GM12878 (cell line): ENCODE data around the gene SETDB1. TPM values are rescaled to one million over a fixed set of nuclear protein-coding genes. Genes with fewer than 3 reads are reported as not detected.

Experiments
- ATAC-seq: fragments of 200-7000 bp; cut with Tn5 transposase; 3 replicates; pipeline ENCODE4 v1.9.1; 2020; ENCODE audit warnings: mild to moderate bottlenecking, moderate library complexity
- BruUV-seq: library from RNA; stranded (reverse); fragments of 400-500 nt; replicated peaks from 2 replicates; lab custom pipeline; 2021; lab: Mats Ljungman, UMichigan
- CTCF ChIA-PET: fragments of 300-600 bp; sonication (Branson Sonifier 250); formaldehyde crosslinking; extraction: SDS; loops from one replicate; lab custom pipeline; 2021; ENCODE audit warnings: inconsistent platforms; lab: Yijun Ruan, JAX
- POLR2A ChIA-PET: fragments of 350-600 bp; formaldehyde crosslinking; extraction: SDS; loops from one replicate; lab custom pipeline; 2021; ENCODE audit warnings: inconsistent platforms; lab: Charles Lee
- RAD21 ChIA-PET: fragments of 300-600 bp; sonication (Branson Sonifier 250); formaldehyde crosslinking; loops from one replicate; lab custom pipeline; 2023; ENCODE audit warnings: antibody characterized with exemption; ENCODE audit not compliant: unreplicated experiment; lab: Charles Lee
- SMC1A ChIA-PET: fragments of 300-600 bp; sonication (Branson Sonifier 250); formaldehyde crosslinking; loops from one replicate; lab custom pipeline; 2023; ENCODE audit not compliant: unreplicated experiment, uncharacterized antibody; lab: Charles Lee
- DNase-seq: peaks from one replicate; pipeline ENCODE4 v3.0.0-alpha.2; 2011; ENCODE audit warnings: low read depth, low spot score
- FAIRE-seq: peaks from 3 replicates; lab custom pipeline; 2011; peaks lifted over from hg19 to GRCh38; lab: Jason Lieb, UNC
- H2AFZ ChIP-seq: 2 replicates; pipeline ENCODE4 v1.6.0; 2011; ENCODE audit warnings: low read depth, low read length, control low read depth; ENCODE audit not compliant: control insufficient read depth
- H3K27ac ChIP-seq: 2 replicates; pipeline ENCODE4 v1.5.1; 2011; ENCODE audit warnings: control low read depth; ENCODE audit not compliant: control insufficient read depth, insufficient read depth
- H3K27me3 ChIP-seq, 2 experiments: replicated peaks in 1 of 2; 2 replicates each; pipeline versions ENCODE4 v1.6.0 to v1.6.1; 2011; ENCODE audit warnings: low read length in 1 of 2; ENCODE audit not compliant: control insufficient read depth in 2 of 2, insufficient read depth in 2 of 2
- H3K36me3 ChIP-seq, 2 experiments: 2 replicates each; pipeline ENCODE4 v1.5.1; 2011; ENCODE audit warnings: low read length in 1 of 2; ENCODE audit not compliant: control insufficient read depth in 2 of 2, insufficient read depth in 2 of 2
- H3K4me1 ChIP-seq: 2 replicates; pipeline ENCODE4 v1.6.1; 2011; ENCODE audit warnings: mild to moderate bottlenecking, low read length, moderate library complexity, mixed read lengths; ENCODE audit not compliant: control insufficient read depth, insufficient read depth
- H3K4me2 ChIP-seq: 2 replicates; pipeline ENCODE4 v1.6.0; 2011; ENCODE audit warnings: control low read depth; ENCODE audit not compliant: control insufficient read depth, insufficient read depth
- H3K4me3 ChIP-seq: fragments of 200-600 bp; sonication (generic); 2 replicates; pipeline ENCODE4 v1.5.1; 2016
- H3K79me2 ChIP-seq: 2 replicates; pipeline ENCODE4 v1.6.0; 2011; ENCODE audit warnings: low read length; ENCODE audit not compliant: control insufficient read depth, insufficient read depth
- H3K9ac ChIP-seq: 2 replicates; pipeline ENCODE4 v1.8.0; 2011; ENCODE audit warnings: low read length, control low read depth, mixed read lengths; ENCODE audit not compliant: control insufficient read depth, insufficient read depth
- H3K9me3 ChIP-seq: replicated peaks from 3 replicates; pipeline ENCODE4 v1.5.1; 2011; ENCODE audit warnings: mild to moderate bottlenecking, low read length; ENCODE audit not compliant: control insufficient read depth, insufficient read depth
- H4K20me1 ChIP-seq: 2 replicates; pipeline ENCODE4 v1.6.0; 2011; ENCODE audit not compliant: control insufficient read depth, insufficient read depth
- ATF2 ChIP-seq: IDR thresholded peaks from 2 replicates; pipeline ENCODE4 v1.6.1; 2012; ENCODE audit warnings: low read length, inconsistent platforms
- CBX5 ChIP-seq: sonication (generic); IDR thresholded peaks from 2 replicates; pipeline ENCODE4 v1.6.1; 2016; ENCODE audit warnings: low read depth, moderate library complexity, mild to moderate bottlenecking, inconsistent platforms
- CEBPB ChIP-seq, 2 experiments: fragments of 150-350 bp in 1 of 2; IDR thresholded peaks; 2 replicates each; pipeline ENCODE4 v1.6.1; 2012 to 2014; ENCODE audit warnings: low read depth in 2 of 2, low read length in 2 of 2, borderline replicate concordance in 1 of 2, inconsistent platforms in 1 of 2
- CTCF ChIP-seq, 3 experiments: IDR thresholded peaks in 2 of 3; conservative IDR thresholded peaks in 1 of 3; 2 replicates each; pipeline ENCODE4 v1.5.1; 2011; ENCODE audit warnings: low read depth in 3 of 3, low read length in 3 of 3, mild to moderate bottlenecking in 3 of 3, control low read depth in 2 of 3, moderate library complexity in 2 of 3, inconsistent platforms in 1 of 3, mixed read lengths in 1 of 3; ENCODE audit not compliant: control insufficient read depth in 2 of 3, insufficient read depth in 1 of 3; ENCODE audit errors: extremely low read depth in 1 of 3
- IKZF2 ChIP-seq, 2 experiments: fragments of 450-650 bp; IDR thresholded peaks; 2 replicates each; pipeline ENCODE4 v1.6.1; 2017; ENCODE audit warnings: mild to moderate bottlenecking in 2 of 2, moderate library complexity in 2 of 2
- KDM1A ChIP-seq: fragments of 200-600 bp; sonication (generic); IDR thresholded peaks from 2 replicates; pipeline ENCODE4 v1.6.1; 2016; ENCODE audit warnings: borderline replicate concordance
- MTA3 ChIP-seq: IDR thresholded peaks from 2 replicates; pipeline ENCODE4 v1.6.1; 2012; ENCODE audit warnings: low read length, inconsistent platforms, borderline replicate concordance
- NR2C2 ChIP-seq: IDR thresholded peaks from 2 replicates; pipeline ENCODE4 v1.6.1; 2011; ENCODE audit warnings: borderline replicate concordance, low read depth; ENCODE audit not compliant: control insufficient read depth, insufficient read length
- RAD21 ChIP-seq: IDR thresholded peaks from 2 replicates; pipeline ENCODE4 v1.6.1; 2011; ENCODE audit warnings: mild to moderate bottlenecking, low read depth, low read length, moderate library complexity; ENCODE audit not compliant: insufficient read depth
- RCOR1 ChIP-seq: conservative IDR thresholded peaks from 2 replicates; pipeline ENCODE4 v1.6.1; 2012; ENCODE audit warnings: low read depth, low read length, improper control_type of control experiment
- RELB ChIP-seq: fragments of 450-650 bp; IDR thresholded peaks from 2 replicates; pipeline ENCODE4 v1.6.1; 2017; ENCODE audit warnings: low read depth, mild to moderate bottlenecking, moderate library complexity
- SIX5 ChIP-seq: IDR thresholded peaks from 2 replicates; pipeline ENCODE4 v1.6.1; 2011; ENCODE audit warnings: mild to moderate bottlenecking, low read depth, low read length, moderate library complexity; ENCODE audit not compliant: severe bottlenecking
- SMARCA5 ChIP-seq: fragments of 450-650 bp; IDR thresholded peaks from 2 replicates; pipeline ENCODE4 v1.6.1; 2017; ENCODE audit warnings: mild to moderate bottlenecking
- SUPT20H ChIP-seq: IDR thresholded peaks from 2 replicates; pipeline ENCODE4 v1.6.1; 2011; ENCODE audit warnings: low read depth, mild to moderate bottlenecking, low read length, moderate library complexity, borderline replicate concordance; ENCODE audit not compliant: control insufficient read depth
- TCF12 ChIP-seq: IDR thresholded peaks from 2 replicates; pipeline ENCODE4 v1.6.1; 2011; ENCODE audit warnings: low read depth, mild to moderate bottlenecking, low read length
- ZNF622 ChIP-seq: fragments of 450-650 bp; IDR thresholded peaks from 2 replicates; pipeline ENCODE4 v1.6.1; 2017; ENCODE audit warnings: mild to moderate bottlenecking, inconsistent platforms
- WGBS: methylation state at CpG from one replicate; pipeline ENCODE4 v1.1.6; 2016; ENCODE audit warnings: low lambda C conversion rate; ENCODE audit not compliant: insufficient replicate concordance, insufficient coverage; ENCODE audit errors: missing lambda C conversion rate; 5-methylcytosine and 5-hydroxymethylcytosine counted together
- in situ Hi-C: fragments of 300-500 bp; cut with MboI; formaldehyde crosslinking; loops from 9 replicates; pipeline ENCODE4 v1.14.3; 2018; ENCODE audit warnings: mixed read lengths
- intact Hi-C: fragments of 100-400 bp; cut with micrococcal nuclease; formaldehyde crosslinking; loops from one replicate; pipeline ENCODE4 v1.14.2; 2022; ENCODE audit not compliant: unreplicated experiment
- polyA plus RNA-seq, 11 experiments: library from polyadenylated mRNA; depleted of rRNA in 4 of 11; unstranded in 6 of 11; stranded (reverse) in 5 of 11; fragments of >200 nt; fragmentation: Nextera tagmentation in 4 of 11; fragmentation: Illumina TruSeq in 1 of 11; extraction: Ambion mirVana in 4 of 11; extraction: Trizol in 1 of 11; gene quantifications; 1 replicate in 1 of 11; 2 replicates in 10 of 11; pipeline versions ENCODE4 v1.2.1 to v1.2.3, GENCODE V29; 2011 to 2016; ENCODE audit warnings: inconsistent platforms in 2 of 11, missing spikeins in 2 of 11, low read depth in 1 of 11
- total RNA-seq, 4 experiments: library from RNA; depleted of rRNA in 3 of 4; stranded (reverse); fragments of >200 nt in 3 of 4; fragmentation: Illumina TruSeq in 1 of 4; extraction: Trizol in 1 of 4; gene quantifications; 2 replicates each; pipeline versions ENCODE4 v1.2.1 to v1.2.3, GENCODE V29; 2013 to 2021

Gene SETDB1
- total and polyA plus RNA-seq, 10 of the 15 experiments (the other 5 are each of a cell fraction or from before 2014, with no cell fraction given) = 14.3 to 56.7 (median 35.7) TPM

GRCh38 chr1:150917387-150917786 lies 8.8 kb upstream of the SETDB1 start:
- no peak overlapping the region for H3K4me3 ChIP-seq
- intact Hi-C loops = no loop called here
- POLR2A ChIA-PET = no interaction called here
- DNase-seq = no peak
- no peaks in the 10 kb centered on the region for H4K20me1 ChIP-seq
- peaks cover 3% of the 10 kb centered on the region for H3K4me1 ChIP-seq
- no TSS peak for BruUV-seq
- no peak overlapping the region for H2AFZ ChIP-seq
- WGBS = 76% methylated on average over 7 of the region's 7 CpGs
- H3K27me3 ChIP-seq = no peaks in the 10 kb centered on the region
- SMC1A ChIA-PET = interaction anchor here (1.2 kb wide), 1 partner anchor 19 kb away, joined by 4 read pairs; no protein-coding TSS in a partner anchor
- TF ChIP-seq CBX5 (no peak), CEBPB (IDR thresholded peaks at IDR 0.05; ENCODE audit: borderline replicate concordance in 1 of 2, low read depth in 2 of 2, low read length in 2 of 2) (no peak), ZNF622 (no peak), RCOR1 (no peak), KDM1A (no peak), IKZF2 (IDR thresholded peaks at IDR 0.05) (no peak), SIX5 (no peak), SMARCA5 (no peak), RELB (no peak), CTCF (IDR thresholded peaks at IDR 0.05 in 2 of 3, conservative IDR thresholded peaks at IDR 0.05 in 1 of 3; ENCODE audit: control insufficient read depth in 2 of 3, extremely low read depth in 1 of 3, insufficient read depth in 1 of 3, low read depth in 3 of 3, low read length in 3 of 3) (no peak), SUPT20H (no peak), MTA3 (no peak), TCF12 (no peak), NR2C2 (no peak), RAD21 (no peak), ATF2 (no peak)
- TF ChIP-seq, all 136 proteins: peak for 0
- in situ Hi-C loops = no loop called here
- FAIRE-seq = no peak
- RAD21 ChIA-PET = no interaction called here
- Histone ChIP-seq H3K36me3 (no peaks in the 10 kb centered on the region), H3K9ac (no peak overlapping the region), H3K9me3 (no peaks in the 10 kb centered on the region), H3K79me2 (no peaks in the 10 kb centered on the region), H3K27ac (no peak overlapping the region), H3K4me2 (no peak overlapping the region)
- CTCF ChIA-PET = interaction anchor here (0.6 kb wide), 1 partner anchor 89 kb away, joined by 3 read pairs; the partner anchor contains the start of gene MINDY1
- ATAC-seq = no peak
